Thymus (tissue), 11 donors: ENCODE data around the gene ULK1. TPM values are rescaled to one million over a fixed set of nuclear protein-coding genes. Genes with fewer than 3 reads are reported as not detected.

Experiments
- DNase-seq, 9 donors: peaks; one replicate each; pipeline ENCODE4 v3.0.0-alpha.2; 2013; ENCODE audit warnings: low spot score in 9 of 9, low read depth in 6 of 9, missing footprints in 1 of 9
- H3K27ac ChIP-seq, 2 donors: one replicate each; pipeline ENCODE4 v1.5.1; 2013; ENCODE audit warnings: control low read depth in 1 of 2, low read depth in 1 of 2, low read length in 1 of 2, mild to moderate bottlenecking in 1 of 2, moderate library complexity in 1 of 2
- H3K27me3 ChIP-seq, 2 donors: one replicate each; pipeline ENCODE4 v1.5.1; 2013; ENCODE audit warnings: low read length in 1 of 2; ENCODE audit not compliant: control insufficient read depth in 2 of 2, insufficient read depth in 1 of 2
- H3K36me3 ChIP-seq, 2 donors: one replicate each; pipeline ENCODE4 v1.5.1; 2013; ENCODE audit warnings: low read length in 1 of 2, mild to moderate bottlenecking in 1 of 2, moderate library complexity in 1 of 2; ENCODE audit not compliant: control insufficient read depth in 2 of 2, insufficient read depth in 2 of 2
- H3K4me1 ChIP-seq, 2 donors: one replicate each; pipeline ENCODE4 v1.5.1; 2013; ENCODE audit warnings: low read length in 2 of 2; ENCODE audit not compliant: control insufficient read depth in 2 of 2, insufficient read depth in 2 of 2
- H3K4me3 ChIP-seq, 2 donors: one replicate each; pipeline ENCODE4 v1.5.1; 2013; ENCODE audit warnings: low read length in 2 of 2, control low read depth in 1 of 2, mild to moderate bottlenecking in 1 of 2
- H3K9me3 ChIP-seq, 2 donors: one replicate each; pipeline ENCODE4 v1.5.1; 2013; ENCODE audit warnings: low read length in 1 of 2, mild to moderate bottlenecking in 1 of 2; ENCODE audit not compliant: control insufficient read depth in 2 of 2, insufficient read depth in 1 of 2
- WGBS: extraction: QIAGEN DNeasy Blood & Tissue Kit; methylation state at CpG from one replicate; pipeline ENCODE4 v1.1.7; 2013; 5-methylcytosine and 5-hydroxymethylcytosine counted together
- polyA plus RNA-seq: library from polyadenylated mRNA; stranded (reverse); fragments of 200-250 nt; gene quantifications from one replicate; pipeline ENCODE4 v1.2.3, GENCODE V29; 2013
- total RNA-seq: library from RNA; stranded (reverse); fragments of 120-200 nt; gene quantifications from one replicate; pipeline ENCODE4 v1.2.4, GENCODE V29; 2013
- donor health status: healthy.

The ULK1 gene
- total and polyA plus RNA-seq, 2 donors, result 4.2 to 39.2 TPM

DNA sequence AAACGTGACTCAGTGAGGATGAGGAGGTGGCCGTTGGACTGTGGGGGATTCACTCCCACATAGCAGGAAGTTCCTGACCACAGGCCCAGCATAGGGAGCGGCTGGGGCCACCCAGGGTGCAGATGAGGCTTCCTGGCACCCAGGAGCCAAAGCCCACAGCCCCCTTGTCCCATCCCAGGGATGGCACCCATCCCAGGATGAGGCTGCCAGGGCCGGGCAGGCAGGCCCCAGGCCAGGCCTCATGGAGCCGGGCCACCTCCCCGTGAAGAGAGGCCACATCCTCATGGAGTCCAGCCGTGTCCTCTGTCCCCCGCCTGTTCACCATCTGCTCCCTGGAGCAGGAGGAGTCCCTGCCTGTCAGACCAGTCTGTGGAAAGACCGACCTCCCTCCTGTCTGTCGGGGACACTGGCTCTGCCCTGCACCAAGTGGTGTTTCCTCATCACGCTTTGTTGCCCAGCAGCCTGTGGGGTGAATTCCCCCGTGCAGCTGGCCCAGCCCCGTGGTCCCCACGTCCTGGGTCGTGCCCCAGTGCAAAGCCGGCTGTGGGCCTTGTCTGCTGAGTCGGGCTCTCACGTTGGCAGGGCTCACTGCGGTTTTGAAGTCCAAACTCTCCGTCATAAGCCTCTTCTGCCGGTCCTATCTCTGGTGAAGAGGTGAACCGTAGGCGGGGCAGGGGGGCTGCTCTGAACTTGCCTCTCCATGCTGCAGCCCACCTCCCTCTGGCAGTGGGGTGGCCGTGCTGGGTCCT is 41.7 kb upstream of the ULK1 start:
- peaks cover 0 to 8% of the 10 kb centered on the region in 2 donors for H3K27me3 ChIP-seq
- H3K36me3 ChIP-seq, result no peaks in the 10 kb centered on the region
- peaks cover 0 to 4% of the 10 kb centered on the region in 2 donors for H3K4me1 ChIP-seq
- no peak overlapping the region for H3K27ac ChIP-seq
- no peak for DNase-seq
- no peak overlapping the region for H3K4me3 ChIP-seq
- no peaks in the 10 kb centered on the region for H3K9me3 ChIP-seq
- 47% methylated on average over 24 of the region's 24 CpGs for WGBS

DNA sequence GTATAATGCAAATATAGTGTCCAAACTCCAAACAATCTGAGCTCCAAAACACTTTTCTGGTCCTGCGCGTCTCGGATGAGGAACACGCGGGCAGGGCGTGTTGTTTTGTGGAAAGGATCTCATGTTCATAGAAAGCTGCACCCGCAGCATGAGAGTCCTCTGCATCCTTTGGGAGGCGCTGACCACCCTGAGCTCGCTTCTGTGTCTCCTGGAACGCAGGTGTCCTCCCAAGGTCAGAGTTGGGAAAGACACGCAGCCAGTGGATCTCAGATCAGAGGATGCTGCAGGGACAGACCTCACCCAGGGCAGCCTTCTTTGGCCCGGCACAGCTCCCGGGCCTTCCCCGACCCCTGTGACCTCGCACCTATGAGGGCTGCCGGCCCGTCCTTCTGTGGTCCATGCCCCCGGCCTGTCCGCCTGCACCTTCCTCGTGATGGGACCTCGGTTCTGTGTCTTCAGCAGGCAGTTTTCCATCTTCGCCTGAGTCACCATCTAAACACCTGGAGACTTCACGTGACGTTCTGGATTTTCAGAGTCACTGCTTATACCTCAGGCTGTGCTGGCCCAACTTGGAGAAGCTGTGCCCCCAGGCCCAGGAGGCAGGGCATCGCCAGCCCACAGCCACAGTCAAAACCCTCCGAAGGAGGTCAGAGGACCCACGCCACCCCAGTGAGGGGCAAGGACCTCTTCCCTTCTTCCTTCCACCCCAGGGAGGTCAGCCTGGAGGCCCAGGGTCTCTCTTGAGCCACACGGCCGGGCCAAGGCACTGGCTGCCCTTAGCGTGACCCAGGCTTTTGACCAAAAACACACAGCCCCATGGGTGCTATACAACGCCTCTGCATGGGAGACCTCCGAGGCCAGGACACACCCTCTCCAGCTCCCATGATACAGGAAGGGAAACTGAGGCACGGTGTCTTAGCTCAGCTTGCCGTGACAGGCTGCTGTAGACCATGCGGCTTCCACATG is 40.3 kb upstream of the ULK1 start:
- Histone ChIP-seq H3K36me3 (no peaks in the 10 kb centered on the region), H3K27ac (no peak overlapping the region), H3K27me3 (peaks cover 0 to 8% of the 10 kb centered on the region in 2 donors), H3K9me3 (no peaks in the 10 kb centered on the region), H3K4me1 (peaks cover 0 to 4% of the 10 kb centered on the region in 2 donors), H3K4me3 (no peak overlapping the region)
- DNase-seq, result no peak
- 95% methylated on average over 35 of the region's 35 CpGs for WGBS

DNA sequence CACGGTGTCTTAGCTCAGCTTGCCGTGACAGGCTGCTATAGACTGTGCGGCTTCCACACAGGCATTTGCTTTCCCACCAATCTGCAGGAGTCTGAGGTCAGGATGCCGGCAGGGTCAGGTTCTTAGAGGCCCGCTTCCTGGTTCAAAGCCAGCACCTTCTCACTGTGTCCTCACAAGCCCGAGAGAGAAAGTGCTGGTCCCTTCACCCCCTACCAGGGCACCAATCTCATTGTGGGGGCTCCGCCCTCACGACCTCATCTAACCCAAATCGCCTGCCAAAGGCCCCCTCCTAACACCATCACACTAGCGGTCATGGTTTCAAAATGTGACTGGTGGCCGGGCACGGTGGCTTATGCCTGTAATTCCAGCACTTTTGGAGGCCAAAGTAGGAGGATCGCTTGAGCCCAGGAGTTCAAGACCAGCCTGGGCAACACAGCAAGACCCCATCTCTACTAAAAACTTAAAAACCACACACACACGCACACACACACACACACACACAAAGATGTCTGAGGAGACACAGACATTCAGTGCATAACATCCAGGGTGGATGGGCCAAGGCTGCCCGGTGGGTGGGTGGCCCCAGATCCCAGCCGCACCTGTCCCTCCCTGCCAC is 39.5 kb upstream of the ULK1 start:
- Histone ChIP-seq H3K27me3 (peaks cover 0 to 8% of the 10 kb centered on the region in 2 donors), H3K27ac (no peak overlapping the region), H3K36me3 (no peaks in the 10 kb centered on the region), H3K4me1 (peaks cover 0 to 4% of the 10 kb centered on the region in 2 donors), H3K9me3 (no peaks in the 10 kb centered on the region), H3K4me3 (no peak overlapping the region)
- no peak for DNase-seq
- WGBS, result 94% methylated on average over 16 of the region's 16 CpGs

DNA sequence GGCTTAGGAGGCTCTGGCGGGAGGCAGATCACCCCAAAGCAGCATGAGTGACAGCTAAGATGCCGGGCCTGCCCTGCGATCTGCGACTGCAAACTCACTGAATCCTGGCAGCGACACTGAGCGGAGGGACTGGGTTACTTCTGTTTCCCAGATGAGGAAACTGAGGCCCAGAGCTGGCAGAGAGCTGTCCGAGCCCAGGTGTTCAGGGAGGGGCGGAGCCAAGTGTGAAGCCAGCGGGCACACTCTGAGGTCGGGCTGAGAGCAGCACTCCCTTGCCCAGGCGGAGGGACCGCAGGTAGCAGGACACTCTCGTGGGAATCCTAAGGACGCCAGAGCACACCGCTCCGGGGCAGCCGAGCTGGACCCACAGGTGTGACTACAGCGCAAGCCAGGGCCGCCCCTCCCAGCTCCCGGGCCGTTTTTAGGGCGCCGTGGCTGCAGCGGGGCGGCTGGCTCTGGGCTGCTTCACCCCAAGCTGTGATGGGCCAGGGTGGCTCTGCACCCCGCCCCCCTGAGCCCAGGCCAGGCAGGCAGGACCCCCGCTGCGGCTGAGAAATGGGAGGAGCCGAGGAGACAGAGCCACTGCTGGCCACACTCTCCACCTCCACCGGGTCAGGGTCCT is 38.8 kb upstream of the ULK1 start:
- Histone ChIP-seq H3K27me3 (peaks cover 0 to 8% of the 10 kb centered on the region in 2 donors), H3K4me1 (peaks cover 0 to 4% of the 10 kb centered on the region in 2 donors), H3K36me3 (no peaks in the 10 kb centered on the region), H3K4me3 (no peak overlapping the region), H3K9me3 (no peaks in the 10 kb centered on the region), H3K27ac (no peak overlapping the region)
- 77% methylated on average over 30 of the region's 30 CpGs for WGBS
- DNase-seq, result no peak

DNA sequence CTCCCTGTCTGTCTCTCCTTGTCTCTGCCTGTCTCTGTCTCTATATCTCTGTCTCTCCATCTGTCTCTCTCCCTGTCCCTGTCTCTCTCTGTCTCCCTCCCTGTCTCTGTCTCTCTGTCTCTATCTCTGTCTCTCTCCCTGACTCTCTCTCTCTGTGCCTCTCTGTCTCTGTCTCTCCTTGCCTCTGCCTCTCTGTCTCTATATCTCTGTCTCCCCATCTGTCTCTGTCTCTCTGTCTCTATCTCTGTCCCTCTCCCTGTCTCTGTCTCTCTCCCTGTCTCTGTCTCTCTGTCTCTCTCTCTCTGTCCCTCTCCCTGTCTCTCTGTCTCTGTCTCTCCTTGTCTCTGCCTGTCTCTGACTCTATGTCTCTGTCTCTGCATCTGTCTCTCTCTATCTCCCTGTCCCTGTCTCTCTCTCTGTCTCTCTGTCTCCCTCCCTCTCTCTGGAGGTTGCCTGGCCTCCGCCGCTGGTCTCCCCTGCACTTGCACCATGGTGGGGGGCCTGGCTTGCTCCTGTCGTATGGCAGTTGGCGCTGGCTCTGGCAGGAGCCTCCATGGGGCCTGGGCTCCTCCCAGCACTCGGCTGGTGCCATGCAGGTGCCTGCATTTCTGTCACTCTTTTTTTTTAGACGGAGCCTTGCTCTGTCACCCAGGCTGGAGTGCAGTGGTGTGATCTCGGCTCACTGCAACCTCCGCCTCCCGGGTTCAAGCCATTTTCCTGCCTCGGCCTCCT is 37.9 kb upstream of the ULK1 start:
- Histone ChIP-seq H3K9me3 (no peaks in the 10 kb centered on the region), H3K27ac (no peak overlapping the region), H3K4me3 (no peak overlapping the region), H3K27me3 (peaks cover 0 to 8% of the 10 kb centered on the region in 2 donors), H3K36me3 (no peaks in the 10 kb centered on the region), H3K4me1 (peaks cover 0 to 4% of the 10 kb centered on the region in 2 donors)
- no peak for DNase-seq
- WGBS, result 96% methylated on average over 10 of the region's 10 CpGs

DNA sequence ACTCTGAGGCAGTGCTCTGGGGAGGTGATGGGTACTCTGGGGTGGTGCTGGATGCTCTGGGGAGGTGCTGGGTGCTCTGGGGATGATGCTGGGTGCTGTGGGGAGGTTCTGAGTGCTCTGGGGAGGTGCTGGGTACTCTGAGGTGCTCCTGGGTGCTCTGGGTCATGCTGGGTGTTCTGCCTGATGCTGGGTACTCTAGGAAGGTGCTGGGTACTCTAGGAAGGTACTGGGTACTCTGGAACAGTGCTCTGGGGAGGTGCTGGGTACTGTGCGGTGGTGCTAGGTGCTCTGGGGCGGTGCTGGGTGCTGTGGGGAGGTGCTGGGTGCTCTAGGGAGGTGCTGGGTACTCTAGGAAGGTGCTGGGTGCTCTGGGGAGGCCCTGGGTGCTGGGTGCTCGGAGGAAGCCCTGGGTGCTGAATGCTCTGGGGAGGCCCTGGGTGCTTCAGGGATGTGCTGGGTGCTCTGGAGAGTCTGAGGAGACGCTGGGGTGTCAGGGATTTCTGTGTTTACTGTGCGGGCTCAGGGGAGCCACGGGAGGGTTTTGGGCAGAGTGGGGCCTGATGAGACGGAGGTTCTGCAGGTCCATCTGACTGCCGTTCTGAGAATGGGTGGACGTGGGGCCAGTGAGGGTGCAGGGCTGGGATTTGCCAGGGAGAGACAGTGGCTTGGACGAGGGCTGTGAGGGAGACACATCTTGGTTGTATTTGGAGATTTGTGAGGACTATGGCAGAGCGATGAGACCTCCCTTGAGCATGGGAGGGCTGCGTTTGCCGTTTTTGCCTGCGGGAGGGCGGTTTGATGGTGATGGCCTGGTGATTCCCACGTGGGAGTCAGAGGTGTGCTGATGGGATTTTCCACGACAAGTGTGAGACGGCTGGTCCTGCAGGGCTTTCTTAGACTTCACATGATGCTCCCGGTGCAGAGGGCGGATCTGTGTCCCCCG is 36.2 kb upstream of the ULK1 start:
- Histone ChIP-seq H3K36me3 (no peaks in the 10 kb centered on the region), H3K4me3 (no peak overlapping the region), H3K9me3 (no peaks in the 10 kb centered on the region), H3K27ac (no peak overlapping the region), H3K4me1 (no peaks in the 10 kb centered on the region), H3K27me3 (peaks cover 0 to 8% of the 10 kb centered on the region in 2 donors)
- WGBS, result 92% methylated on average over 21 of the region's 21 CpGs
- no peak for DNase-seq

DNA sequence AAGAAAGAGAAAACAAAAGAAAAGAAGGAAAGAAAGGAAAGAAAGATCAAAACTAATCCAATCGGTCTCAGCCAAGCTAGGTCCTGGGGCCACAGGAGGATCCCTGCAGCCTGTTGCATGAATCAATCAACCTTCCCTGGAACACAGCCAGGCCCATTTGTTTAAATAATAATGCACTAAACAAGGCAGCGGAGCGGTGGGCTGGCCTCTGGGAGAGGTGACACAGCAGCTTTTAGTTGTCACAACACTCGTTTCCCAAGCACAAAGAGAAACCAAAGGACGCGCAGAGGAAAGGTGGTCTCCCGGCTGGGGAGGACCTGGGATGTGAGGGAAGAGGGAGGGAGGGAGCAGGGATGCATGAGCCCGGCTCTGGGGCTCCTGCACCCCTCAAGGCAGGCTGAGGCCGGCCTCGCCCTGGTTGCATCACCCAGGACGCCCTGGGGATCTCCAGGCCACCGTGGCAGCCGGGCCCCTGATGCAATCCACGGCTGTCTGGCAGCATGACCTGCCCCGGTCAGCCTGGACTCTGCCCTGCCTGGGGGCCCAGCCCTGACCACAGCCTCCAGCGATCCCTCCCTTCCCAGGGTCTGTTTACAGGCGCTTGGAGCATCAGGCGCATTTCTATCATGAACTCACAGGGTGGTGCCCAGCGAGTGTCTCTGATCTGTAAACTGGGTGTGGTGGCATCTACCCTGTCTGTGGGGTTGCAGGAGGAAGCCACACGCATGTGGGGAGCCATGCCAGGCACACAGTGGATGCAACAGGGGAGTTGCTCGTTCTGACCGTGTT is 33.8 kb upstream of the ULK1 start:
- peaks cover 0 to 10% of the 10 kb centered on the region in 2 donors for H3K27me3 ChIP-seq
- 75% methylated on average over 22 of the region's 22 CpGs for WGBS
- H3K9me3 ChIP-seq, result no peaks in the 10 kb centered on the region
- no peak overlapping the region for H3K27ac ChIP-seq
- no peak overlapping the region for H3K4me3 ChIP-seq
- no peaks in the 10 kb centered on the region for H3K36me3 ChIP-seq
- no peak for DNase-seq
- H3K4me1 ChIP-seq, result no peaks in the 10 kb centered on the region
